HG03175 (cell line): Measurements from ENCODE around the gene ASTN2.
"Not testable (repeated sequence)": the region's sequence is repeated elsewhere in the genome, so short reads cannot be mapped to it uniquely, and the experiment has no call there.

ENCODE experiments used
- ATAC-seq: cut with Tn5 transposase; IDR thresholded peaks from one replicate; pipeline ENCODE4 v1.9.1; 2021; ENCODE audit warnings: mild to moderate bottlenecking, moderate library complexity; ENCODE audit not compliant: unreplicated experiment

The ASTN2 gene

GRCh38 chr9:116716438-116716837 is 698.4 kb downstream of the ASTN2 start:
- ATAC-seq: no peak

GRCh38 chr9:116715751-116716150 is 699.1 kb downstream of the ASTN2 start:
- no peak for ATAC-seq

- ATAC-seq: no peak
Observed at GRCh38 chr9:116713271-116713670, 701.6 kb downstream of the ASTN2 start.

- ATAC-seq: no peak
Observed at GRCh38 chr9:116712781-116713180, 702.1 kb downstream of the ASTN2 start.

GRCh38 chr9:116706310-116707290 is 708.3 kb downstream of the ASTN2 start:
- no peak for ATAC-seq

- ATAC-seq: no peak
Observed at GRCh38 chr9:116705531-116705930, 709.3 kb downstream of the ASTN2 start.

- ATAC-seq: no peak
Observed at GRCh38 chr9:116704470-116704869, 710.4 kb downstream of the ASTN2 start.

GRCh38 chr9:116703634-116704033 is 711.2 kb downstream of the ASTN2 start:
- no peak for ATAC-seq

- no peak for ATAC-seq
Observed at GRCh38 chr9:116701940-116702642, 712.8 kb downstream of the ASTN2 start.

- no peak for ATAC-seq
Observed at GRCh38 chr9:116700882-116701865, 713.7 kb downstream of the ASTN2 start.

GRCh38 chr9:116700279-116700678 is 714.6 kb downstream of the ASTN2 start:
- no peak for ATAC-seq

GRCh38 chr9:116697887-116698286 is 717.0 kb downstream of the ASTN2 start:
- ATAC-seq: no peak

- no peak for ATAC-seq
Observed at GRCh38 chr9:116697362-116697761, 717.5 kb downstream of the ASTN2 start.

GRCh38 chr9:116695438-116695837 is 719.4 kb downstream of the ASTN2 start:
- ATAC-seq: no peak

GRCh38 chr9:116694785-116695291 is 720.0 kb downstream of the ASTN2 start:
- no peak for ATAC-seq

- no peak for ATAC-seq
Observed at GRCh38 chr9:116693233-116693731, 721.6 kb downstream of the ASTN2 start.

- no peak for ATAC-seq
Observed at GRCh38 chr9:116692616-116693015, 722.2 kb downstream of the ASTN2 start.

GRCh38 chr9:116691607-116692006 is 723.2 kb downstream of the ASTN2 start:
- no peak for ATAC-seq

- not testable (repeated sequence) for ATAC-seq
Observed at GRCh38 chr9:116690805-116691204, 724.1 kb downstream of the ASTN2 start.

GRCh38 chr9:116689486-116690032 is 725.3 kb downstream of the ASTN2 start:
- no peak for ATAC-seq
